ENCODE measurements around the gene MUSTN1.

The MUSTN1 gene

GRCh38 chr3:52798978-52799476 is 35.8 kb downstream of the MUSTN1 start:
- no peak for DNase-seq

- DNase-seq = no peak
Observed at GRCh38 chr3:52798376-52798977, 36.3 kb downstream of the MUSTN1 start.

DNA sequence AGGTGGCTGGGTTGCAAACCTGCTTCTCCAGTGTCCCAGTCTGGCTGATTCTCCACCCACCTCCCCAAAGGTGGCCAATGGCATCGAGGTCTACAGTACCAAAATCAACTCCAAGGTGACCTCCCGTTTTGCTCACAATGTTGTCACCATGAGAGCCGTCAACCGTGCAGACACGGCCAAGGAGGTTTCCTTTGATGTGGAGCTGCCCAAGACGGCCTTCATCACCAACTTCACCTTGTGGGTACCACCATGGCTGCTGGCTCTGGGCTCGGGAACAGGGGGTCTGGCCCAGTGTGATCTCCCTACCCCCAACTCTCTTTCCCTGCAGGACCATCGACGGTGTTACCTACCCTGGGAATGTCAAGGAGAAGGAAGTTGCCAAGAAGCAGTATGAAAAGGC is 38.4 kb downstream of the MUSTN1 start:
- no peak for DNase-seq

DNA sequence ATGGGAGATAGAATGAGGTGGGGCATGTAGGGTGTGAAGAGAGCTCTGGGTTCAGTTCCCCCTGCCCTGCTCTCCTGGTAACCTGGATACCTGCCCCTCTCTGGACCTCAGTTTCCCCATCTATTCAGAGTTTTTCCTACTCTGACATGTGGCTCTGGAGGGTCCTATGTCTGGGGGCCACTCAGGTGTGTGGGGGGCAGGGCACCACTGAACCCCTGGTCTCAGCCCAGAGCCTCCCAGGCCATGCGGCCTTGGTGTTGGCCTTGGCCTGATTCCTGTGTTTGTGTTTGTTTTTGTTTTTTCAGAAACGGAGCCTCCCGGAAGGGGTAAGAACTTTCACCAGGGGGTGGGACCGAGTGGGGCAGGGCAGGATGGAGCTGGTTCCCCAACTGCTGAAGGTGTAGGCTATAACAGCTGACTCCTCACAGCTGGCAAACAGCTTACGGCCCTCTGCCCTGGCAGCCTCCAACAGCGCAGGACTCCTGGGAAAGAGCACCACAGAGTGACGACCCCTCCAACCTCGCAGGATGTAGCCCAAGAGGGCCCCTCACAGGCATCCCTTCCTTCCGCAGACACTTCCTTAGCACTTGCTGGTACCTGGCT is 39.4 kb downstream of the MUSTN1 start:
- no peak for DNase-seq

GRCh38 chr3:52794612-52795099 is 40.2 kb downstream of the MUSTN1 start, which contains the start of gene ITIH3:
ITIH3 (plus strand) TSS chr3:52794796; CDS start chr3:52794804, 8 bp downstream.
- no peak for DNase-seq

GRCh38 chr3:52793702-52794611 is 40.9 kb downstream of the MUSTN1 start:
- no peak for DNase-seq

GRCh38 chr3:52792961-52793695 is 41.7 kb downstream of the MUSTN1 start:
- DNase-seq = no peak

DNA sequence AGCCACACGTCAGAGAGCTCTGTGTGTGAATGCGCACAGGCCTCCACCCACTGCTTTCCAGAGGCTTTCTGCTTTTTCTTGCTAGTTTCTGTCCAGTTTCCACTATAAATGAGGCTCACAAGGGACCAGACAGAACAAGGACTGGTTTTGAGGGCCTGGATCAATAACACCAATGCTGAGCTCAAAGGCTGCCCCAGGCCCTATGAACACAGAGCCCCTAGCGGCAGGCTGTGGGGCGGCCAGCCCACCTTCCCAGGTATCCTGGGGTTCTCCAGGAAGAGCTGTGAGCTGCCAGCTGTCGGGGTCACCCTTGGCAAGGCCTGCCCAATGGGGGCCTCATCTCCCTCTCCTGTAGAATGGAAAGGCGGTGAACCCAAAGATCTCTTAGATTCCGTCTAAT is 42.4 kb downstream of the MUSTN1 start:
- no peak for DNase-seq

- DNase-seq = no peak
Observed at GRCh38 chr3:52791928-52792327, 42.9 kb downstream of the MUSTN1 start.

DNA sequence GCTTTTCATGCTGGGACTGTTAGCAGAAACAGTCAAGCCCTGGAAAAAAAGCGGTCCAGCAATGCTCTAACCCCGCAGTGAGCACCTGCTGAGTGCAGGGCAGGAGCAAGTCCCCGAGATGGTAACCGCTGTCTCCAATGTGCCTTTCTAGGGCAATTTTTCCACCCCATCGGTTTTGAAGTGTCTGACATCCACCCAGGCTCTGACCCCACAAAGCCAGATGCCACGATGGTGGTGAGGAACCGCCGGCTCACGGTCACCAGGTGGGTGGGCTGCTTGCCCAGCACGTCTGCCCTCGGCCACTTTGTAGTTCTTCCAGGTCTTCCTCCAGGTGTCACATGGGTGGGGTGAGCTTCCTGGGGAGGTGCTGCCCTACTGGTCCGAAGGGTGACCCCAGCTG is 43.5 kb downstream of the MUSTN1 start:
- DNase-seq = no peak

DNA sequence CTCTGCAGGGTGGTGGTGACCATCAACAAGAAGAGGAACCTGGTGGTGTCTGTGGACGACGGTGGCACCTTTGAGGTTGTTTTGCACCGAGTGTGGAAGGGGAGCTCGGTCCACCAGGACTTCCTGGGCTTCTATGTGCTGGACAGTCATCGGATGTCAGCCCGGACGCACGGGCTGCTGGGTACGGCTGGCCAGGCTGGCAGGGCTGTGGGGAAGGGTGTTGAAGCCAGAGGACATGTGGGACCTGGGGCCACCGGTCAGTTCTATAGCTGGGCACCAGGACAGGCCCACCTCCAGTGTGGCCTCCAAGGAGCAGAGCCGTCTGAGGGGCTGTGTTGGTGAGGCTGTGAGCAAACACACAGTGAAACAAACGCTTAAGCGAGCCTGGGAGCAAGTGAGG is 44.1 kb downstream of the MUSTN1 start:
- no peak for DNase-seq

DNA sequence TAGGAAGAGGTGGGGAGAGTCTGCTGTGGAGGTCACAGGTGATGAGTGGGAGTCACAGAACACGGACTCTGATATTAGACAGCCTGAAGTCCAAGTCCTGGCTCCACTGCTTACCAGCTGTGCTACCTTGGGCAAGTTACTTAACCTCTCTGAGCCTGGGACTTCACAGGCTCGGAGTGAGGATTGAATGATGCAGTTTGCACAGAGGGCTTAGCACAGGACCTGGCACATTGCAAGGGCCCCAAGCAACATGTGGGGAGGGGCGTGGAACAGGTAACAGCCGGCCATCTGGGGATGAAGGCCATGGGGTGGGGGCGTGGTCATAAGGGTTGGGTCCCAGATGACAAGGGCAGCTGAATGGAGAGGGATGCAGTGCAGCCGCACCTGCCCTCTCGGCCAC is 44.5 kb downstream of the MUSTN1 start:
- no peak for DNase-seq

DNA sequence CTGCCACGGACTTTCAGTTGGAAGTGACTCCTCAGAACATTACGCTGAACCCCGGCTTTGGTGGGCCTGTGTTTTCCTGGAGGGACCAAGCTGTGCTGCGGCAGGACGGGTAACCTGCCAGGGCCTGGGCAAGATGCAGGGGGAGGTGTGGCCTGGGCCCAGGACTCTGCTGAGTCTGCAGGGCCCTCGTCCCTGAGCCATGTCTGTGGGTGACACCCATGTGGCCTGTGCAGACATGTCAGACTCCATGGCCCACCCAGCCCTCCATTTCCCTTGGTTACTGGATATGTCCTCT is 45.1 kb downstream of the MUSTN1 start:
- no peak for DNase-seq

- no peak for DNase-seq
Observed at GRCh38 chr3:52788890-52789745, 45.7 kb downstream of the MUSTN1 start.

- DNase-seq = no peak
Observed at GRCh38 chr3:52787672-52788625, 46.9 kb downstream of the MUSTN1 start.

GRCh38 chr3:52787246-52787645 is 47.6 kb downstream of the MUSTN1 start:
- DNase-seq = no peak

GRCh38 chr3:52786330-52787215 is 48.2 kb downstream of the MUSTN1 start:
- no peak for DNase-seq

DNA sequence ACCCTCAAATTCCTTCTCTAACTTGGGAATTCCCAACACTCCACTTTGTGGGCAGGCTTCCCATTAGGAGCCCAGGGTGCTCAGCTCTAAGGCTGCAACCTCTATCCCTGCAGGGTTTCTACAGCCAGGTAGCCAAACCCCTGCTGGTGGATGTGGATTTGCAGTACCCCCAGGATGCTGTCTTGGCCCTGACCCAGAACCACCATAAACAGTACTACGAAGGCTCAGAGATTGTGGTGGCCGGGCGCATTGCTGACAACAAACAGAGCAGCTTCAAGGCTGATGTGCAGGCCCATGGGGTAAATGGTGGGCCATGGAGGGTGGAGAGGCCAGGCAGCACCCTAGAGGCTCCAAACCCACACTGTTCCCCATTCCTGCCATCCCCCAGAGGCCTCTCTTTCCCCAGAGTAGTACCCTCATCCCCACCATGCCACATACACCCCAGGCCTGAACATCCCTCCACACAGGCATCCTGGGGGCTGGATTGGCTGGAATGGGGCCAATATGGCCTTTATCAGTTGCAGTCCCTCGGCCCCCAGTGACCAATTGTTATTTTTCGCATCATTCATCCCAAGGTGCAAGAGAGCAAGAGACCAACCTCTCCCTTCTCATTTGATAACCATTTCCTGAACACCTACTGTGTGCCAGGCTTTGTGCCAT is 49.8 kb downstream of the MUSTN1 start:
- no peak for DNase-seq

DNA sequence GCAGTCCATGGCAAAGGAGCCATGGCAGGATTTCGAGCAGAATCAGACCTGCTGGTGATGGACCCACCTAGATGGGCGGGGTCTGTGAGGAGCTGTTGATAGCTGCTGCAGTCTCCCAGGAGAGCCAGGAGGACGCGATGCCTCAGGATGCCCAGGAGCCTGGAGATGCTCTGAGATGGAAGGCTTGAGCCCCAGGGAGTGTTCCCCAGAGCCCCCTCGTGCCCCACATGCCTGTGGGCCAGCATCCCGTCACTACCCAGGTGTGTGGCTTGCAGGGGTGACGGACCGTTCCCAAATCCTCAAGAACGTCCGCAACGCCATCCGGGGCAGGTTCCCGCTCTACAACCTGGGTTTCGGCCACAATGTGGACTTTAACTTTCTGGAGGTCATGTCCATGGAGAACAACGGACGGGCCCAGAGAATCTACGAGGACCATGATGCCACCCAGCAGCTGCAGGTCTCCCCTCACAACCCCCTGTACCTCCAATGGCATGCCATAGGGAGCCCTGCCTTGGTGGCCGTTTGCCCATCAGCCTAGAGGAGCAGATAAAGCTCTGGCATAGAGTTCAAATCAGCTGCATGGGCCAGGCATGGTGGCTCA is 50.7 kb downstream of the MUSTN1 start:
- DNase-seq = no peak
